ENCODE data around the gene NR6A1. TPM values are rescaled to one million over a fixed set of nuclear protein-coding genes. Genes with fewer than 3 reads are reported as not detected.

The NR6A1 gene
- total RNA-seq, 4 donors from 2014 or later = 1.7 to 8.4 (median 5.5) TPM

DNA sequence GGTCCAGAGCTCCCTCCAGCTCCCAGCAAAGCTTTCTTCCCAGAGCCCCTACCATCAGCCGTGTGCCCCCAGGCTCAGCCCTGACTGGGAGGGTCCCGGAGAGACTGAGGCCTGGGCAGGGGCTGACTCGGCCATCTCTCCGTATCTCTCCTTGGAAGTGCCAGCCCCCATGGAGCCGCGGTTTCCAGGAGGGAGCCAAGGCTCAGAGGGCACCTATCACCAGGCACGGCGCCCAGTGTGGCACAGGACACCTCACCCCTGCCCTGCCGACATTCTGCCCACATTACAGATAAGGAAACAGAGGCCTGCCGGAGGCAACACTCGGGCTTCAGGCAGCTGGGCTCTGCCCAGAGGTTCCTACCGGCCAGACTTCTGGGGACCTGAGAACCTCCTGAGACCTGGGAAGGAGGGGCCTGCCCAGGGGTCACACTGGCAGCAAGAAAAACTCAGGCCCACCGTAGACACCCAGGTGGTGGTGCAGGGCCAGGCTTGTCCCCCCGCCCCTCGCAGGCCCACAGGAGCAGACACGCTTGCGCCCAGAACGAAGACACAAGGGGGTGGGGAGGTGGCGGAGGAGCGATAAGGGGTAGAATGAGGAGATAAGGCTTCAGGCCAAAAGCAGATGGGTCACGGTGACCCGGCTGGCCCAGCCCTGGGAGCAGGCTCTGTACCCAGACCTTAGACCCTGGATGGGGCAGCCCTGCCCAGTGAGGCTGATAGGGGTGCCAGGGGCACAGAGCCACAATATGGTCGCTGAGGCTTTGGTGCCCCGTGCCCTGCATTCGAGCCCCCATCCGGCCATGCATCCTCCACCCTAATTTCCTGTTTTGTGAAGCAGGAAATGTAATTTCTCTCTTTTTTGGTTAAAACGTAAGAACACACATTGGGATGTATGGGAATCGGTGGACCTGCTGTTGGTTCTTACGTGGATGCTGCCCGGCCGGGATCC is 275.7 kb downstream of the NR6A1 start:
- Histone ChIP-seq H3K4me3 (no peak overlapping the region), H3K4me1 (no peaks in the 10 kb centered on the region), H3K36me3 (no peaks in the 10 kb centered on the region), H3K27me3 (peaks cover 0 to 38% of the 10 kb centered on the region in 2 donors), H3K9me3 (no peaks in the 10 kb centered on the region), H3K27ac (no peak overlapping the region)
- WGBS, 2 donors = 85 to 86% methylated on average over 31 of the region's 31 CpGs
- TF ChIP-seq EP300 (IDR thresholded peaks at IDR 0.05) (no peak), POLR2A (IDR thresholded peaks at IDR 0.05) (no peak)
- TF ChIP-seq, protein P1, sequence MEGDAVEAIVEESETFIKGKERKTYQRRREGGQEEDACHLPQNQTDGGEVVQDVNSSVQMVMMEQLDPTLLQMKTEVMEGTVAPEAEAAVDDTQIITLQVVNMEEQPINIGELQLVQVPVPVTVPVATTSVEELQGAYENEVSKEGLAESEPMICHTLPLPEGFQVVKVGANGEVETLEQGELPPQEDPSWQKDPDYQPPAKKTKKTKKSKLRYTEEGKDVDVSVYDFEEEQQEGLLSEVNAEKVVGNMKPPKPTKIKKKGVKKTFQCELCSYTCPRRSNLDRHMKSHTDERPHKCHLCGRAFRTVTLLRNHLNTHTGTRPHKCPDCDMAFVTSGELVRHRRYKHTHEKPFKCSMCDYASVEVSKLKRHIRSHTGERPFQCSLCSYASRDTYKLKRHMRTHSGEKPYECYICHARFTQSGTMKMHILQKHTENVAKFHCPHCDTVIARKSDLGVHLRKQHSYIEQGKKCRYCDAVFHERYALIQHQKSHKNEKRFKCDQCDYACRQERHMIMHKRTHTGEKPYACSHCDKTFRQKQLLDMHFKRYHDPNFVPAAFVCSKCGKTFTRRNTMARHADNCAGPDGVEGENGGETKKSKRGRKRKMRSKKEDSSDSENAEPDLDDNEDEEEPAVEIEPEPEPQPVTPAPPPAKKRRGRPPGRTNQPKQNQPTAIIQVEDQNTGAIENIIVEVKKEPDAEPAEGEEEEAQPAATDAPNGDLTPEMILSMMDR (IDR thresholded peaks at IDR 0.05) = no peak
- no peak for DNase-seq (ENCODE audit: low spot score in 2 of 2)

DNA sequence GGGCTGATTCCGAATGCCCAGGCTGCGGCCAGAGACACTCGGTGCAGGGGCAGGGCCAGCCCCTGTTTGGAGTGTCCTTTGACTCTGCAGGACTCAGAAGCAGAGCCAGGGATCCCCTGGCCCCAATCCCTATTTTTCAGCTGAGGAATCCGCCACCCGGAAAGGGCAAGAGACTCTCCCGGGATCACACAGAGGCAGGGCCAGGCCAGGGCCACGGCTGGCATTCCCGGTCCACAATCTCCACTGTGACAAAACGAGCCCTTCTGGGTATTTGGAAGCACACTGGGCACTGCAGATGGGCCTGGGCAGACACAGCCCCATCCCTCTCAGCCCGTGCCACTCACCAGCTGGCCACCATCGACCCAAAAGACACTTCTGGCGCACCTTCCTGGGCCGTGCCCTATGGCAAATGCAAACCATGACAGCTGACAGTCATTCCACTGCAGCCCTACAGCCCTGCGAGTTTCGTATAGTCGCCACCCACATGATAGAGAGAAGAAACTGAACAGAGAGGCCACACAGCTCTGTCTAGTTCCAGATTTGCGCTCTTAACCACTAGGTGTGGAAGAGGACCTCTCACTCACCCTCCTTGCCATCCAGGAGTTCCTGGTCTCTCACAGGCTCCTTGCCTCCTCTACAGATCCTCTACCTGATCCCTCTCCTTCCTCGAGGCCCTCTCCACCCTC is 277.2 kb downstream of the NR6A1 start:
- TF ChIP-seq POLR2A (IDR thresholded peaks at IDR 0.05) (no peak), EP300 (IDR thresholded peaks at IDR 0.05) (no peak)
- Histone ChIP-seq H3K27ac (no peak overlapping the region), H3K4me3 (no peak overlapping the region), H3K4me1 (no peaks in the 10 kb centered on the region), H3K9me3 (no peaks in the 10 kb centered on the region), H3K27me3 (peaks cover 0 to 35% of the 10 kb centered on the region in 2 donors), H3K36me3 (no peaks in the 10 kb centered on the region)
- DNase-seq (ENCODE audit: low spot score in 2 of 2) = no peak
- 73 to 75% methylated on average over 14 to 18 of the region's 18 CpGs for WGBS, 2 donors

DNA sequence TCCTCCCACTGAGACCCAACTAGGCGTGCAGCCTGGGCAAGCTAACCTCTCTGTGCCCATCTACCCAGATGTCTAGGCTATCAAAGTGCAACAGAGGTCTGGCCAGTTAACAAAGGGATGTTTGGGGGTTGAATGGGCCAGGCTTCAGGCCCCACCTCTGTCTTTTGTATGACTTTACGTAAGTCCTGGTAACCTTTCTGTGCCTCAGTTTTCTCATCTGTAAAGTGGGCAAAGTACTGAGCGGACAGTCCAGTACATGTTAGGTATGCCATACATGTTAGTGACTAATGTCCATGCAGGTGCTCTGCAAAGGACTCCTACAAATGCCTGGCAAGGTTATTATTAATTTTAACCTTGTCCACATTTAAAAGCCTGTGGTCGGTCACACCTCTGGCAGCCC is 277.9 kb downstream of the NR6A1 start:
- Histone ChIP-seq H3K4me1 (no peaks in the 10 kb centered on the region), H3K4me3 (no peak overlapping the region), H3K36me3 (no peaks in the 10 kb centered on the region), H3K9me3 (no peaks in the 10 kb centered on the region), H3K27me3 (peaks cover 0 to 36% of the 10 kb centered on the region in 2 donors), H3K27ac (no peak overlapping the region)
- DNase-seq (ENCODE audit: low spot score in 2 of 2) = no peak
- 80 to 95% methylated on average over 3 to 4 of the region's 4 CpGs for WGBS, 2 donors
- TF ChIP-seq EP300 (IDR thresholded peaks at IDR 0.05) (no peak), POLR2A (IDR thresholded peaks at IDR 0.05) (no peak)
- TF ChIP-seq, protein P1 (IDR thresholded peaks at IDR 0.05) = no peak

DNA sequence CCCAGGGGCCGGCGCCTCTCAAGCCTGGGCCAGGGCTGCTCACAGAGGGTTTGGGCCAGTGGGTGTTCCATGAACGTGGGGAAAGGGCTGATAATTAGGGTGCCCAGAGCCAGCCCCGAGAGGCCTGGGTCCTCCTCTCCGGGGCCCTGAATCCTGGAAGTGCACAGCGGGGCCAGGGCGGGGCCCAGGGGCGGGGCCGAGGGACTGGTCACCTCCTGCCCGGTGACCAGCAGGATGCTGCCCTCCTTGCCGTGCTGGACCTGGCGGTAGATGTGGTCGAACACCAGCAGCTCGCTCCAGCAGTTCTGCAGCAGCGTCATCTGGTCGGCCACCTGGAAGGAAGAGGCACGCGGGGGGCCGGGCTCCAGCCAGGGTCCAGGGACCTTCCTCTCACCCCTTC is 278.3 kb downstream of the NR6A1 start:
- 73 to 81% methylated on average over 8 to 16 of the region's 19 CpGs for WGBS, 2 donors

More for the DNA sequence above, 278.3 kb downstream of the NR6A1 start:
- Histone ChIP-seq H3K4me3 (no peak overlapping the region), H3K4me1 (no peaks in the 10 kb centered on the region), H3K27me3 (peaks cover 0 to 40% of the 10 kb centered on the region in 2 donors), H3K9me3 (no peaks in the 10 kb centered on the region), H3K36me3 (no peaks in the 10 kb centered on the region), H3K27ac (no peak overlapping the region)
- no peak for DNase-seq (ENCODE audit: low spot score in 2 of 2)
- TF ChIP-seq, protein P1 (IDR thresholded peaks at IDR 0.05) = no peak
- TF ChIP-seq POLR2A (IDR thresholded peaks at IDR 0.05) = no peak
- no peak for TF ChIP-seq EP300 (IDR thresholded peaks at IDR 0.05)
